Glomerular visceral epithelial cell (primary cell): ENCODE measurements around the gene DAPK2.
A peak's percentile ranks its signal among the peaks of the same experiment; 100 is the strongest.
"Not testable (repeated sequence)": the region's sequence is repeated elsewhere in the genome, so short reads cannot be mapped to it uniquely, and the experiment has no call there.

Experiments
- DNase-seq: peaks from one replicate; pipeline ENCODE4 v3.0.0-alpha.2; 2016; ENCODE audit errors: extremely low spot score

DAPK2 gene

DNA sequence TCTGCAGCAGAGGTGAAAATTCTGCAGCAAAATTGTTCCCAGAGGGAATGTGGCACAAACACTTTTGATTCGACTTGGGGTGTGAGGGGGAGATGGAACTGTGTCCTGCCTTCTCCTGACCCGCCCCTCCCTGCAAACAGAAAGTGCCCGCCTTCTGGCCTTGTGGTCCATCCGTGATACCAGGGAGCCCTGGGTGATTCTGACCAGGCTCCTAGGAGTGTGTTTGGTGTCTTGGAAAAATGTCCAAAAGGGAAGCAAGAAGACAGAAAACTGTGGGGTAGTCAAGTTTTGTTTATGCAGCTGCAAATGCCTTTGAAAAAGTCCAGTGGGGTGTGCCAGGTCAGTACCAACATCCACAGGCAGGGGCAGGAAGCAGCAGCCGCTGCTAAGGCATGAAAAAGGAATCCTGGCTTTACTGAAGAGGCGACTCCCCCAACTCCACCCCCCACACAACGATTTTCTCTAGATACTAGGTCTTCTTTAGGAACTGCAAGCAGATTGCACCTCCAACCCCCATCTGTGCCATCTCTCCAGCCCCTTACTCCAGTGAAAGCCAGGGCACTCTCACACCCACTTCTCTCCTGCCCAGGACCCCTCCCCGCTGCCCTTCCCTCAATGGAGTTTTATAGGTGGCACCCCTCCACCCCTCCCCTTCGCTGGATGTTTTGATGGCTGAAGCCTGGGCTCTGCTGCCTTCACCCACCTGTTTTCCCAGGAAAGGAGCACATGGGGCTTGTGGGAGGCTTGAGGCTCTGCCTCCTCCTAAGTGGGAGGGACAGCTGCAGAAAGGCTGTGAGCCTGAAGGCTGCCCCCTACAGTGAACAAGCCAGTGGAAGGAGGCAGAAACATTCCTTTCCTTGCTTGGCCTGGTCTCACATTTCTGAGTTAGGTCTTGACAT is 130.2 kb downstream of the DAPK2 start:
- DNase-seq: peak; percentile 36

DNA sequence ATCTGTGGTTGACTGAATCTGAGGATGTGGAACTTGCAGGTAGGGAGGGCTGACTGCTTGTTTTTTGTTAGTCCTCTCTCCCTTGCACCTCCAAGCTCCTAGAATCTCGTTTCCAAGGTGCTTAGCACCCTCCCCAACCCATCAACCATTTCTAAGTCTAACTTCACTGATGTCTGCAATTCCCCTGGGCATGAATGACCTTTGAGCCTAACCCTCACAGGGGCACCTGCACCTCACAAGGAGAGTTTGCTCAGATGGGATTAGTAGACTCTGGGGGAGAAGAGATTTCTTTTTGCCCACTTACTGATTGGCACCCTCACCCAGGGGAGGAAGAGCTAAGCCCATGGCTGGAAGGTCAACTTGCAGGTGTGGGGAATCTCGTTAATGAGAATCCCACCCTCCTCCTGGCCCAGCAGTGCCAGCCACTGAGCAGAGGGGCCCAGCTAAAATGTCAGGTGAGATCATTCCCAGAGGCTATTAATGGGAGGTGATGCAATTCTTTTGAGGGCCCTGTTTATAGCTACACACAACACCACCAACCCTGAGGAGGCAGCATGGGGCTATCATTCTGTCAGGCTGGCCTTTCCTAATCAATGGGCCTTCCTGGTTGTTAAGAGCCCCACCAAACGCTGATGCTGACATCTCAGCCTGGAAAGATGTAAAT is 130.9 kb downstream of the DAPK2 start:
- no peak for DNase-seq

DNA sequence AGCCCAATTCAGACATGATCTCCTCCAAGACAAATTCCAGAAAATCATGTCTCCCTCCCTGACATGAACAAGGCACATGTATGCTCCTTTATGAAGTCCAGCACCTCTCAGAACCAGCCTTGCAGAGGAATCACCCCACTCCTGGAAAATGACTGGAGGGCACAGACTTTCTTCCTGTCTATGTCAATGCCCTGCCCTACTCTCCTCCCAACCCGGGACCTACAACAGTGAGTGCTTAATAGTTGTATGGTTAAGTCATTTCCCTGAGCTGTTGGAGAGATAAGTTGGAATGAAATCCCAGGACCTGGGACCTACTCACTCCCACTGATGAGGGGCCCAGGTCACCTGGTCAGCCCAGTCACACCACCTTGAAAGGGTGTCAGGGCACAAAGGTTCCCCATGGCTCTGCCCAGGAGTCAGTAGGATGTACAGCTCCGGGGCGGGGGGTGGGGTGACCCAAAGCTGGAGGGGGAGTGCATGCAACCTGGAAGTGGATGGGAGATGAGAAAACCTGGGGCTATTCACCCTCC is 132.4 kb downstream of the DAPK2 start:
- no peak for DNase-seq

DNA sequence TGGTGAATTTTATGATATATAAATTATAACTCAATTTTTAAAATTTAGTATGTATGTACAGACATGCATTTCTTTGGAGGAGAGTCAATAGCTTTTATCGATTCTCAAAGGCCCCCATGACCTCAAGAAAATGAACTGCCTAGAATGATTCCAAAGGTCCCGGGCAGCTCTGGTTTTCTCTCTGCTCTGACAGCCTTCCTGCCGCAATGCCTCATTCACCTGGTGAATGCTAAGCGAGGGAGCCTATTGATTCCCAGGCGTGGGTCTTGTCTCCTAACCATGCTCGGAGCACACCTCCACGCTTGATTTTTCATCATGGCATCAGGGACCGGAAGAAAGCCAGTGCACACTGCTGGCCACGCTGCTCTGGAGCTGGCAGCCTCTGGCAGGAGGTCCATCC is 132.9 kb downstream of the DAPK2 start:
- no peak for DNase-seq

DNA sequence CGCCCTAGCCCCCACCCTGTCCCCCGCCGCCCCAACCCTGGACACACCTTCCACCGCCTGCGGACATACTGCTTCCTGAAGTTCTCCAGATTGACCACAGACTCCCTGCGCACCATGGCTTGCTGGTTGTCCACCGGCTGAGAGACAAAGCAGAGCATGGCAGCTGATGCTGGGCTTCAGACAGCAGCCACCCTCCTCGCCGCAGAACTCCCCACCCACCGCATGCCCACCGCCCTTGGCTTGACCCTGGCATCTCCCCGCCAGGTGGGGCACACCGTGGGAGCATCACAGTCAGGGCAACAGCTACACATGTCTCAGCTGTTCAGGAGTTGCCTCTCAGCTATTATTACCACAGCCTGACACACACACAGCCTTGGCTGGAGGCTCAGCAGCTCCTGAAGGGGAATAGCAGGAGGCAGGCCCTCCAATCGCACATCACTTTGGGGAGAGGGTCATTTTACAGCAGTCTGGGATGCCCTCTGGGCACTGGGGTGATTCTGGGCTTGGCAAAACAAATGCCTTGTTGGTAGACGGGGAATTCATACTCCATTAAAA is 134.1 kb downstream of the DAPK2 start:
- no peak for DNase-seq

DNA sequence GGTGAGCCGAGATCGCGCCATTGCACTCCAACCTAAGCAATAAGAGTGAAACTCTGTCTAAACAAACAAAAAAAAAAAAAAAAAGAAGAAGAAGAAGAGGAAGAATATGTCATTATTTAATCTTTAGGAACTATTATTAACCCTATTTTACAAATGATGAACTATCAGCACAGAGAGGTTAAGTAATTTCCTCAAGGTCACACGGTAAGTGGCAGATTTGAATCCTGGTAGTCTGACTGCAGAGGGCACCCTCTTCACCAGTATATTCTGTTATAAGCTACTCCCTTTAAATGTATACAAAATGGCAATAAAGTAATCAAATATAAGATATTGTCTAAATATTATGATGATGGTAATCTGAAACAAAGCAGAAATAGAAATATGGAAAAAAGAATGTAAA is 135.1 kb downstream of the DAPK2 start:
- no peak for DNase-seq

DNA sequence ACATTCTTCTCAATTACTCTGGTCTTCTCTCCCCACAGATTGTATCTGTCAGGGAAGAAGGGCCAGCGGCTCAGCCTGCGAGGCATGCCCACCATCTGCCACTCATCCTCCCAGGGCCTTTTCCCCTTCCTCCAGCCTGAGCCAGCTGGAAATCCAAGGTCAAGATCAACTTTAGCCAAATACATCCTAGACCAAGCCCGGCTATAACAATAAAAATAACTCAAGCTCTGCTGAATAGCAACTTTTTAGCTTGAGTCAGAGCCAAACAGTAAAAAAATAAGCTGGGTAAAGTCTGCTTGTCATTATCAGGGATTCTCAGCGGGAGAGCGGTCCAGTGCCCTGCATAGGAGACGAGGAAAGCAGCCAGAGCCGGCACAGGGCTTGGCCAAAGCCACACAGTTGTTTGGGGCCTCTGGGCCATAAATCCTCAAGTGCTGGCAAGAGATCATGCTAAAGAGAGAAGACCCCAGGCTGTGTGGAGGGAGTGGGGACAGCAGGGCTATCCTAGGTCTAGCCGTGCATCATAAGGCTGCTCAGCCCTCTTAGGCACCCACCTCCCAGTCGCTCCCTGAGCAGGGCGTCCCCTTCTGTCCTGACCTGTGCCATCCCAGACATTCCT is 136.4 kb downstream of the DAPK2 start:
- DNase-seq: peak; percentile 50

DNA sequence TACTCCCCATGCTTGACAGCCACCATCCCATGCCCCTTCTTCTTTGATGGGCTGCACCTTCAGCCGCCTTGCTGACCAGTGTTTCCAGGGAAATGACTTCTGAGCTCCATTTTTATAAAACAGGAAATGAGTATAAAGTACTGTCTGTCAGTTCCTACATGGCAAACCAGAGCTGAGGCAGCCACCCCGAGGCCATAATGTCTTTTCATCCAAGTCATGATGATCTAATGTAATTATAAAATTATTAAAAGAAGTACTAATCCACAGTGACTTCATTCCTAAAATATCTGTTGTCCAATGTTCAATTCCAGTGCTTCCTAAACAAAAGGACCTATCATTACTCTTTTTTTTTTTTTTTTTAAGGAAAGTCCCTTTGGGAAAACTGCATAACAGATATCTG is 137.3 kb downstream of the DAPK2 start:
- DNase-seq: no peak

DNA sequence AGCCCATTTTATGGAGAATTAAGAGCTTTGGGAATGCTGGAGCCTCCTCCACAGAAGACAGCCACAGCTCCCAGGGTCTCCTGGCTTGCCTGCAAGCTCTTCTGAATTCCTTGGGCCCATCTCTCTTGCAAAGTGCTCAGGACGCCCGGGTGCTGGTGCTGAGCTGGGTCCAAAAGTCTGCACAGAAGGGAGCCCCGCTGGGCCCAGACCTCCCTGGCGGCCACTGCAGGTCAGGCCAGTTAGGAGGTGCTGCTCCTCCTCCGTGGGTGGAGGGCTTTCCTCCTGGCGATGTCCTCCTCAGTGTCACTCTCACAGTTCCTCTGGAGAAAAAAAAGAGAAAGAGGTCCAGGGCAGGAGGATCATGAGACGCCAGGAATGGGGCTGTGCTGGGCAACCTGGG is 138.0 kb downstream of the DAPK2 start:
- no peak for DNase-seq

DNA sequence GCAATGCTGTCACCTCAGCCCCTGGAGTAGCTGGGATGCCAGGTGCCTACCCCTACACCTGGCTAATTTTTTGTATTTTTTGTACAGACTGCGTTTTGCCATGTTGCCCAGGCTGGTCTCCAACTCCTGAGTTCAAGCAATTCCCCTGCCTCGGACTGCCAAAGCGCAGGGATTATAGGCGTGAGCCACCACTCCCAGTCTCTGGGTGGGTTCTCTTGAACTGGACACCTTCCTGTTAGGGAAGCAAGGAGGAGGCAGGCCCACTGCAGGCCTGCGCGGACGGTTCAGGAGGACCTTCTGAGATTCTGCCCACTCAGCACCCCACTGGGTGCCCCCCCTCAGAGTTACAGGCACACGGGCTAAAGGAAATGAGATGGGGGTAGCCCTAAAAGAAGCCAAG is 138.8 kb downstream of the DAPK2 start:
- DNase-seq: no peak

DNA sequence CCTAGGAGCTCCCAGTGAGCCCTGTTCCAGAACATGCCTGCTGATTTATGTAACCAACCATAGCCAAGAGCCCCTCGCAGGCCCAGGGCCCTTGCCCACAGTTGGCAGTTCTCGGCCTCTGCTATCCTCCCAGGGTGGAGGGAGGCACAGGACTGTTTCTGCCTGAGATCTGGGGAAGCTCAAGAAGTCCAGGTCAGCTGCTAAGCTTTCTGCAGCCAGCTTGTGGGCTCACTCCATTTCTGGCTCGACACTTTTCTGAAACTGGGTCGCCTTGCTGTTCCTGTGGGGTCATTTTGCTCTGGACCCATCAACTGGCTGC is 140.1 kb downstream of the DAPK2 start:
- DNase-seq: no peak

DNA sequence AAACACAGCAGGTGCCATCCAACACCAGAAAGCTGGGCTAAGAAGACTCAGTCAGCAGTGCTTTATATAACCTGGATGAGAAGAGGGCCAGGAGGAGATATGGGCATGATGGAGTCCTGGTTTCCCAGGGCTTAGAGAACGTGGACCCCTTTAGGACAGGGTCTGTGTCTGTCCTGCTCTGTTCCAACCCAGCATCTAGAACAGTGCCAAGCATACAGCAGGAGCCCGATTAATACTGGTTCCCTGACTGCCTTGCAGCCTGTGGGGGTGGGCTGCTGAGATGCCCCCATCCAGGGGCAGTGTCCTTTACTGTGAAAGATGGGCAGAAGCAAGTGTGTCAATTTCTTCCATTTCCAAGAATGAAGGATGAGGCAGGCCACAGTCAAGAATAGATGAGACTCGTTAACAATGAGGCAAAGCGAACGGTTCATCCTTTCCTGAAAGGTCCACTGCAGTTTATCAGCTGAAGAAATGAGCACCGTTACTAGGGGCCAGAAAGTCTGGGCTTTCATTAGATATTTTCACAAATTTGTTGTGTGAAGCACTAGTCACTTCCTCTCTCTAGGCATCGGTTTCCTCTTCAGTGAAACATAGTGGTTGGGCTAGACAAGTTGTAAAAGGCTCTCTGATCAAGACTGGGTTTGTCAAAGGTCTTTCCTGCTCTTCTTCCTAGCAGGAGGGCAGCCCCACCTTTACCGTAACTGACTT is 140.6 kb downstream of the DAPK2 start:
- DNase-seq: no peak

DNA sequence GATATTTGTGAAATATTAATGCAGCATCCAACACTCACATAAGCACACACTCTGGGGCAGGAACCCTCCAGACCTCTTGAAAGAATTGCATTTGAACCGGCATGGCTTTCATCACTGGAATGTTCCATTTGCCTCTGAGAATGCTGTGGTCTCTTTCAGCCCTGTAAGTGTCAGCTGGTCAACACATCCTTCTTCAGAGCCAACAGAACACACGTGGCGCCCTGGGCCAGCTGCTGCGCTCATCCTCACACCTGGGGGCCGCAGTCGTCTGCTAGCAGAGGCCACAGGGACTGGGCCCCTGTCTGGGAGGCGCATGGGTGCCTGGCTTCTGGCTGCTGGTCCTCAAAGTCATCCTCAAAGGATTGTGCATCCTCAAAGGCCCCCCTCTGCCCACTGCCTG is 141.2 kb downstream of the DAPK2 start:
- no peak for DNase-seq

DNA sequence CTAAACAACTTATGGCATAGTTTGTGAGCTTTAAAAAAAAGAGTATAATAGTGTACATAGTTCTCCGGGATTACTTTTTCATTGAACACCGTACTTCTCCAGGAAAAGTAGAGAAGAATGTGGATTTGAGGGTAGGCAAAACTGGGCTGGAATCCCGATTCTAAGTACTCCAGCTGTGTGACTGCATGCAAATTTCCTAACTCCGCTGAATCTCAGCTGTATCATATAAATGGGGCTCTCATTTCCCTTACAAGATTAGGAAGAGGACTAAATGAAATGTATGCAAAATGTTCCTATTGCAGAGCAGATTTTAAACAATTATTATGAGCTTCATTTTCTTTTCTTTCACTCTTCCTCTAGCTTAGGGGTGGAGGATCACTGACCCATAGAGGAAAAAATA is 142.2 kb downstream of the DAPK2 start:
- DNase-seq: no peak

DNA sequence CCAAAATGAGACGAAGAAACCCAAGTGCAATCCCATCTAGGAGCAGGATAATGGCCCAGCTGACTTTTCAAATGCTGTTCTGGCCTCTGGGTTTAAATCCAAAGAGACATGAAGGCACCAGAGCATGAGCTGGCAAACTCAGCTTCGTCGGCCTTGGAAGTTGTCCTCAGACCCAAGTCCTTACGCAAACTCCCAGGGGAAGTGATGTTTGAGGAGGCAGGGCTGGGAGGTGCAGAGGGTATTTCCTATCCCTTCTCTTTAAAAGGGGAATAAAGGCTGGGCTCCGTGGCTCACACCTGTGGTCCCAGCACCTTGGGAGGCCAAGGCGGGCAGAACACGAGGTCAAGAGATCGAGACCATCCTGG is 143.6 kb downstream of the DAPK2 start:
- DNase-seq: no peak

DNA sequence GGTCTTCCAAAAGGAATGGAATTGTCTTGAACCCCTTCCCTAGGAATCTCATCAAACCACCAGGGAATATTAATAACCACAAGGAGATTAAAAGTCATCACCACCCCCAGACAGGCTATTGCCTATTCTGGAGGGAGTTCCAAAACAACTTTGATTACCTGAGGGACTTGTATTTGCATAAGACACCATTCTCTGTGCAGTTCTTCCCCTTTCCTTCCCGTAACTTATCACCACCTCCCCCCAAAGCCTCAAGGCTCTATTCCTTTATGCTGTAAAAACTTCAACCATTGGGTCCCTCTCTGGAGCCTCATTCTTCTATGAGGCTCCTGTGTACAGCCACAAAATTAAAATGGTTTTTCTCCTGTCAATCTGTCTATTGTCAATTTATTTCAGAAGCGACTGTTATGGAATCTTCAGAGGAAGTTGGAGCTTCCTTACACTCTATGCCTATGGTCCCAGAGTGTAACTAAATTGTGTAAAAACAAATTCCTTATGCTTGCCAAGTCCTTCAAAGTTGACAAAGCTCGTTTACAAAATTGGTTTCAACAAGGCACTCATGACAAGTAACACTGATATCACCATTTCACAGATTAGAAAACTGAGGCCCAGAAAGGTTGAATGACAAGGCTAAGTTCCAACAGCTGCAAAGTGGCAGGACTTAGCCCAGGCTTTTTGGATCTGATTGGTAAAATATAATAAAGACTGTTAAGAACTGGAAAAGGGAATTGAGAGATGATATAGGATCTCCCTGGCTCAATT is 144.2 kb downstream of the DAPK2 start:
- no peak for DNase-seq

DNA sequence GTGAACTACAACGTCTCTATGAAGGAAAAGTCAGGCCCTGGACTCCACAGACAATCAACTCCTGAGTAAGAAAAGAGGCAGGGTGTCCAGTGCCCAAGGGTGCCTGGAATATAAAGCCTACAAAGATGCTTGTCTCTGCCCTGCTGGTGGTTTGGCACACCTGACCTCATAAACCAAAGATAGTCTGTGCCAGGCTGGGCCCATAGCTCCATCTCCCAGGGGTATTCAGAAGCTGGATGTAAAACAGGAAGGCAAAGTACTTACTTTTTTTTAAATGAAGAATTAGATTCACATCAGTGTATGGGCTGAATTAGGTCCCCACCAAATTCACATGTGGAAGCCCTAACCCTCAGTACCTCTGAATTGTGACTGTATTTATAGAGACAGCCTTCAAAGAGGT is 146.0 kb downstream of the DAPK2 start:
- DNase-seq: no peak

DNA sequence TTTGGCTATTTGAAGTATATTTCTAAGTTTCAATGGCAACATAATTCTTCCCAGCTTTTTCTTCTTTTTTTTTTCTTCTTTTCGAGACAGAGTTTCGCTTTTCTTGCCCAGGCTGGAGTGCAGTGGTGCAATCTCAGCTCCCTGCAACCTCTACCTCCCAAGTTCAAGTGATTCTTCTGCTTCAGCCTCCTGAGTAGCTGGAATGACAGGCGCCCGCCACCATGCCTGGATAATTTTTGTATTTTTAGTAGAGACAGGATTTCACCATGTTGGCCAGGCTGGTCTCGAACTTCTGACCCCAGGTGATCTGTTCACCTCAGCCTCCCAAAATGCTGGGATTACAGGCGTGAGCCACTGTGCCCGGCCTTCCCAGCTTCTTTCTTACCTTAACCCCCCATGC is 146.7 kb downstream of the DAPK2 start:
- DNase-seq: not testable (repeated sequence)

DNA sequence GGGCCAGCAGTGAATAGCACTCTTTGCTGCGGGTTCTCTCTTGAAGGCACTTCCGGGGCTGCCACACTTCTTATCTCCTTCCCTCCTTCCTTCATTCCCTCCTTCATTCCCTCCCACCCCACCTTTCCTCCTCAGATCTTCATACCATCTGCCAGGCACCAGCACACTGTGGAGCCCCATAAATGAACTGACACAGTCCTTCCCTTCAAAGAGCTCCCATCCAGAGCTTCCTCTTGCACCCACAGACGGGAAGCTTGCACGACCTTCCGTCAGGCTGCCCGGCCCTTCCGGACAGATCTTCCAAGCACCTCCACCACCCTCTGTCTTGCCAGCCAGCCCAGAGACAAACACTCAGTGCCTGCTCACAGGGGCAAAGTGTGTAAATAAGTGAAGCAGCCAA is 147.1 kb downstream of the DAPK2 start:
- no peak for DNase-seq

DNA sequence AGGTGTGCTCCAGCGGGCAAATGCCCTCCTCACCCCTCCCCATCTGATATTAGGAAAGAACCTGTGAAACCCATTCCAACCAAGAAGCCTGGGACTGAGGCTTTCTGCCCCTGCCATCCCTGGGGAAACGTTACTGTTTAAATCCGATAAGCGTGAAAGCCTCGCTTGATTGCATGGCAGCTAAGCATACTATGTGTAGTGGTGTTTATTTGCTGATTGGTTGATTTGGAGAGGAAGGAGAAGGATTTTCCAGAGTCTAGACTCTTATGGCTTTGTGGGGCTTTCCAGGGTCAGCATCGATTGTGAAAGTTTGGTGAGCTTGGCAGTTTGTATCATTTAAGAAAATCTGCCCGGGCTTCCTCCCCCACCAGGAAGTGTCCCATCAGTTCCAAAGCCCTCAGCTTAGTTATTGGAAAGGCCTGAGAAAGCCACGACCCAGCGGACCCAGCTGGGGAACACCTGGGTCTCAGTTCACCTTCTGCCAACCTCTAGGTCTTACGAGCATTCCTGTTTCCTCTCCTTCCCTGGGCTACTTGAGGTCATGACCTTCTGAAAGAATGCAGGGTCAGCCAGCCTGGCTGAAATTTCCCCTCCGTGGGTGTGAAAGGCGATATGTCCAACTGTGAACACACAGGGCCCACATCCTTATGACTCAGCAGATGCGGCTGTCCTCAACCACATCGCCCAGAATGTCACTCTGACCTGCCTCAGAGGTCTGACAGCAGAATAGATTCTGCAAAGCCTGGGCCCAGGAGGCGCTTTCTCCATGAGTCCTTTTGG is 149.8 kb downstream of the DAPK2 start:
- peak; percentile 81 for DNase-seq
